Dedifferentiated amniotic fluid mesenchymal stem cell (primary cell): Measurements from ENCODE around the gene TLE3.
A peak's percentile ranks its signal among the peaks of the same experiment; 100 is the strongest.
"Not testable (repeated sequence)": the region's sequence is repeated elsewhere in the genome, so short reads cannot be mapped to it uniquely, and the experiment has no call there.

ENCODE experiments used
- DNase-seq: peaks from one replicate; pipeline ENCODE4 v3.0.0-alpha.2; 2016; ENCODE audit errors: extremely low spot score

The TLE3 gene

GRCh38 chr15:70126362-70126761 is 28.6 kb upstream of the TLE3 start:
- DNase-seq = no peak

GRCh38 chr15:70125605-70126004 is 27.9 kb upstream of the TLE3 start:
- no peak for DNase-seq

- DNase-seq = peak; percentile 34
Observed at GRCh38 chr15:70121624-70122302, 24.0 kb upstream of the TLE3 start.

- no peak for DNase-seq
Observed at GRCh38 chr15:70120958-70121623, 23.4 kb upstream of the TLE3 start.

GRCh38 chr15:70119911-70120508 is 22.3 kb upstream of the TLE3 start:
- no peak for DNase-seq

- DNase-seq = no peak
Observed at GRCh38 chr15:70118599-70118998, 20.9 kb upstream of the TLE3 start.

- no peak for DNase-seq
Observed at GRCh38 chr15:70116317-70116716, 18.6 kb upstream of the TLE3 start.

- no peak for DNase-seq
Observed at GRCh38 chr15:70114221-70114620, 16.5 kb upstream of the TLE3 start.

- no peak for DNase-seq
Observed at GRCh38 chr15:70113304-70113700, 15.6 kb upstream of the TLE3 start.

GRCh38 chr15:70112572-70113303 is 15.0 kb upstream of the TLE3 start:
- DNase-seq = not testable (repeated sequence)

GRCh38 chr15:70112074-70112395 is 14.3 kb upstream of the TLE3 start:
- DNase-seq = no peak

GRCh38 chr15:70111203-70112073 is 13.7 kb upstream of the TLE3 start:
- no peak for DNase-seq

GRCh38 chr15:70109978-70110377 is 12.3 kb upstream of the TLE3 start:
- DNase-seq = no peak

- no peak for DNase-seq
Observed at GRCh38 chr15:70109531-70109930, 11.8 kb upstream of the TLE3 start.

- DNase-seq = no peak
Observed at GRCh38 chr15:70103880-70104626, 6.3 kb upstream of the TLE3 start.

- DNase-seq = no peak
Observed at GRCh38 chr15:70102827-70103226, 5.1 kb upstream of the TLE3 start.

GRCh38 chr15:70101459-70102113 is 3.9 kb upstream of the TLE3 start:
- no peak for DNase-seq

GRCh38 chr15:70100474-70101341 is 3.0 kb upstream of the TLE3 start:
- DNase-seq = no peak

- no peak for DNase-seq
Observed at GRCh38 chr15:70099967-70100473, 2.3 kb upstream of the TLE3 start.
